Measurements from ENCODE around the gene PHF2.

DNA sequence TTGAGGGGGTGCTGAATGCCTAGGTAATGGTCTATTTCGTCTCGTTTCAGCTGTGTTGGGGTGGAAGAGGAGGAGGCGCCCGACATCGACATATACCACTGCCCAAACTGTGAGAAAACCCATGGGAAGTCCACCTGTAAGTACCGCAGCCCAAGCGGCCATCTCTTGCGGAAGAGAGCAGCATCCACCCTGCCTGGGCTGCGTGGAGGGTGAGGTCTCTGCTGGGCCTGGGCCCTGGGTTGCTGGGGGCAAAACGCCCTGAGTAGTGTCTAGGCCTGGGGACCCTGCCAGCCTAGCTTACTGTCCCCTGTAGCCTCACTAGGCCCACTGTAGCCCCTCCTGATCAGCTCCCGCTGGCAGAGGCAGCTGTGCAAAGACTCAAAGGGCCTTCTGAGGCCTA, 53.5 kb downstream of the PHF2 start:
- TF ChIP-seq, protein P1, sequence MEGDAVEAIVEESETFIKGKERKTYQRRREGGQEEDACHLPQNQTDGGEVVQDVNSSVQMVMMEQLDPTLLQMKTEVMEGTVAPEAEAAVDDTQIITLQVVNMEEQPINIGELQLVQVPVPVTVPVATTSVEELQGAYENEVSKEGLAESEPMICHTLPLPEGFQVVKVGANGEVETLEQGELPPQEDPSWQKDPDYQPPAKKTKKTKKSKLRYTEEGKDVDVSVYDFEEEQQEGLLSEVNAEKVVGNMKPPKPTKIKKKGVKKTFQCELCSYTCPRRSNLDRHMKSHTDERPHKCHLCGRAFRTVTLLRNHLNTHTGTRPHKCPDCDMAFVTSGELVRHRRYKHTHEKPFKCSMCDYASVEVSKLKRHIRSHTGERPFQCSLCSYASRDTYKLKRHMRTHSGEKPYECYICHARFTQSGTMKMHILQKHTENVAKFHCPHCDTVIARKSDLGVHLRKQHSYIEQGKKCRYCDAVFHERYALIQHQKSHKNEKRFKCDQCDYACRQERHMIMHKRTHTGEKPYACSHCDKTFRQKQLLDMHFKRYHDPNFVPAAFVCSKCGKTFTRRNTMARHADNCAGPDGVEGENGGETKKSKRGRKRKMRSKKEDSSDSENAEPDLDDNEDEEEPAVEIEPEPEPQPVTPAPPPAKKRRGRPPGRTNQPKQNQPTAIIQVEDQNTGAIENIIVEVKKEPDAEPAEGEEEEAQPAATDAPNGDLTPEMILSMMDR (conservative IDR thresholded peaks at IDR 0.05; ENCODE audit: low read depth in 2 of 2) = no peak
- TF ChIP-seq EZH2 (IDR thresholded peaks at IDR 0.05; ENCODE audit: low read depth, unreplicated experiment) (no peak), POLR2AphosphoS5 (IDR thresholded peaks at IDR 0.05; ENCODE audit: low read depth) (no peak), CREB1 (CRISPR knock-in tag; IDR thresholded peaks at IDR 0.05; ENCODE audit: low read depth) (no peak), EZH2phosphoT487 (IDR thresholded peaks at IDR 0.05; ENCODE audit: unreplicated experiment) (no peak)
- TF ChIP-seq, protein P2, sequence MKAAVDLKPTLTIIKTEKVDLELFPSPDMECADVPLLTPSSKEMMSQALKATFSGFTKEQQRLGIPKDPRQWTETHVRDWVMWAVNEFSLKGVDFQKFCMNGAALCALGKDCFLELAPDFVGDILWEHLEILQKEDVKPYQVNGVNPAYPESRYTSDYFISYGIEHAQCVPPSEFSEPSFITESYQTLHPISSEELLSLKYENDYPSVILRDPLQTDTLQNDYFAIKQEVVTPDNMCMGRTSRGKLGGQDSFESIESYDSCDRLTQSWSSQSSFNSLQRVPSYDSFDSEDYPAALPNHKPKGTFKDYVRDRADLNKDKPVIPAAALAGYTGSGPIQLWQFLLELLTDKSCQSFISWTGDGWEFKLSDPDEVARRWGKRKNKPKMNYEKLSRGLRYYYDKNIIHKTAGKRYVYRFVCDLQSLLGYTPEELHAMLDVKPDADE (IDR thresholded peaks at IDR 0.05) = no peak
- TF ChIP-seq, protein P3, sequence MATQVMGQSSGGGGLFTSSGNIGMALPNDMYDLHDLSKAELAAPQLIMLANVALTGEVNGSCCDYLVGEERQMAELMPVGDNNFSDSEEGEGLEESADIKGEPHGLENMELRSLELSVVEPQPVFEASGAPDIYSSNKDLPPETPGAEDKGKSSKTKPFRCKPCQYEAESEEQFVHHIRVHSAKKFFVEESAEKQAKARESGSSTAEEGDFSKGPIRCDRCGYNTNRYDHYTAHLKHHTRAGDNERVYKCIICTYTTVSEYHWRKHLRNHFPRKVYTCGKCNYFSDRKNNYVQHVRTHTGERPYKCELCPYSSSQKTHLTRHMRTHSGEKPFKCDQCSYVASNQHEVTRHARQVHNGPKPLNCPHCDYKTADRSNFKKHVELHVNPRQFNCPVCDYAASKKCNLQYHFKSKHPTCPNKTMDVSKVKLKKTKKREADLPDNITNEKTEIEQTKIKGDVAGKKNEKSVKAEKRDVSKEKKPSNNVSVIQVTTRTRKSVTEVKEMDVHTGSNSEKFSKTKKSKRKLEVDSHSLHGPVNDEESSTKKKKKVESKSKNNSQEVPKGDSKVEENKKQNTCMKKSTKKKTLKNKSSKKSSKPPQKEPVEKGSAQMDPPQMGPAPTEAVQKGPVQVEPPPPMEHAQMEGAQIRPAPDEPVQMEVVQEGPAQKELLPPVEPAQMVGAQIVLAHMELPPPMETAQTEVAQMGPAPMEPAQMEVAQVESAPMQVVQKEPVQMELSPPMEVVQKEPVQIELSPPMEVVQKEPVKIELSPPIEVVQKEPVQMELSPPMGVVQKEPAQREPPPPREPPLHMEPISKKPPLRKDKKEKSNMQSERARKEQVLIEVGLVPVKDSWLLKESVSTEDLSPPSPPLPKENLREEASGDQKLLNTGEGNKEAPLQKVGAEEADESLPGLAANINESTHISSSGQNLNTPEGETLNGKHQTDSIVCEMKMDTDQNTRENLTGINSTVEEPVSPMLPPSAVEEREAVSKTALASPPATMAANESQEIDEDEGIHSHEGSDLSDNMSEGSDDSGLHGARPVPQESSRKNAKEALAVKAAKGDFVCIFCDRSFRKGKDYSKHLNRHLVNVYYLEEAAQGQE (IDR thresholded peaks at IDR 0.05; ENCODE audit: unreplicated experiment) = no peak
